HepG2 (cell line): ENCODE results near the gene GDI1. TPM values are rescaled to one million over a fixed set of nuclear protein-coding genes. Genes with fewer than 3 reads are reported as not detected.

ENCODE experiments used
- ATAC-seq: fragments of 200-7000 bp; cut with Tn5 transposase; 3 replicates; pipeline ENCODE4 v1.9.1; 2020; ENCODE audit warnings: mild to moderate bottlenecking, moderate library complexity
- BruUV-seq: library from RNA; stranded (reverse); fragments of 400-500 nt; replicated peaks from 2 replicates; lab custom pipeline; 2021; lab: Mats Ljungman, UMichigan
- CTCF ChIA-PET: fragments of 300-600 bp; formaldehyde crosslinking; extraction: SDS; loops from one replicate; lab custom pipeline; 2021; ENCODE audit warnings: low total read pairs, inconsistent platforms, low intra/inter-chr PET ratio; lab: Yijun Ruan, JAX
- POLR2A ChIA-PET: fragments of 350-600 bp; sonication (Branson Sonifier 250); formaldehyde crosslinking; loops from one replicate; lab custom pipeline; 2020; ENCODE audit warnings: antibody characterized with exemption, inconsistent platforms; lab: Yijun Ruan, JAX
- DNase-seq: peaks from one replicate; pipeline ENCODE4 v3.0.0-alpha.2; 2015; ENCODE audit warnings: low spot score
- FAIRE-seq: peaks from 3 replicates; lab custom pipeline; 2011; peaks lifted over from hg19 to GRCh38; lab: Jason Lieb, UNC
- H2AFZ ChIP-seq: one replicate; pipeline ENCODE4 v1.6.1; 2011; ENCODE audit warnings: low read length, inconsistent platforms
- H3K27ac ChIP-seq: fragments of 300-600 bp; 3 replicates; pipeline ENCODE4 v1.8.0; 2011; ENCODE audit warnings: mixed run types, mild to moderate bottlenecking, mixed read lengths, low read length, inconsistent platforms; ENCODE audit not compliant: insufficient read depth; ENCODE audit errors: extremely low read length
- H3K27me3 ChIP-seq, 2 experiments: fragments of 200-600 bp in 1 of 2; 2 replicates in 1 of 2; 3 replicates in 1 of 2; pipeline versions ENCODE4 v1.6.0 to v1.8.0; 2011; ENCODE audit warnings: low read length in 2 of 2, mild to moderate bottlenecking in 2 of 2, moderate library complexity in 2 of 2, inconsistent platforms in 1 of 2; ENCODE audit not compliant: insufficient read depth in 2 of 2, control insufficient read depth in 1 of 2
- H3K36me3 ChIP-seq, 2 experiments: fragments of 200-600 bp in 1 of 2; replicated peaks in 1 of 2; 2 replicates in 1 of 2; 3 replicates in 1 of 2; pipeline versions ENCODE4 v1.5.1 to v1.8.0; 2011; ENCODE audit warnings: low read length in 2 of 2, inconsistent platforms in 1 of 2; ENCODE audit not compliant: insufficient read depth in 2 of 2, control insufficient read depth in 1 of 2
- H3K4me1 ChIP-seq: 2 replicates; pipeline ENCODE4 v1.5.1; 2012; ENCODE audit warnings: low read length, inconsistent platforms; ENCODE audit not compliant: insufficient read depth
- H3K4me2 ChIP-seq: 2 replicates; pipeline ENCODE4 v1.6.0; 2011; ENCODE audit warnings: low read depth, low read length, inconsistent platforms
- H3K4me3 ChIP-seq, 3 experiments: fragments of 200-600 bp in 1 of 3; sonication (generic), shearing (Covaris generic) in 1 of 3; replicated peaks in 1 of 3; 2 replicates each; pipeline ENCODE4 v1.5.1; 2011 to 2016; ENCODE audit warnings: low read length in 3 of 3, inconsistent platforms in 2 of 3, low read depth in 2 of 3, mild to moderate bottlenecking in 2 of 3, control low read depth in 1 of 3, mixed read lengths in 1 of 3; ENCODE audit not compliant: insufficient read depth in 1 of 3
- H3K79me2 ChIP-seq: one replicate; pipeline ENCODE4 v1.6.1; 2011; ENCODE audit warnings: low read length, inconsistent platforms; ENCODE audit not compliant: insufficient read depth
- H3K9ac ChIP-seq: 2 replicates; pipeline ENCODE4 v1.6.0; 2011; ENCODE audit warnings: mild to moderate bottlenecking, low read depth, low read length, inconsistent platforms; ENCODE audit not compliant: insufficient read depth
- H3K9me3 ChIP-seq: 2 replicates; pipeline ENCODE4 v1.5.1; 2012; ENCODE audit warnings: mild to moderate bottlenecking, low read length
- H4K20me1 ChIP-seq: 2 replicates; pipeline ENCODE4 v1.6.0; 2011; ENCODE audit warnings: inconsistent platforms, mild to moderate bottlenecking, low read length, moderate library complexity; ENCODE audit not compliant: insufficient read depth
- ATF7-NPFF ChIP-seq: sonication (generic); formaldehyde crosslinking; IDR thresholded peaks from 2 replicates; pipeline ENCODE4 v1.8.1; 2023; ENCODE audit warnings: mild to moderate bottlenecking, low read depth, missing genetic modification reagents, moderate library complexity
- IKZF4 ChIP-seq: sonication (generic); formaldehyde crosslinking; IDR thresholded peaks from 2 replicates; pipeline ENCODE4 v1.5.1; 2020; ENCODE audit warnings: borderline replicate concordance, mild to moderate bottlenecking, low read depth, missing genetic modification reagents; ENCODE audit errors: not compliant biosample characterization
- MYPOP ChIP-seq: sonication (generic); formaldehyde crosslinking; IDR thresholded peaks from 2 replicates; pipeline ENCODE4 v1.8.1; 2023; ENCODE audit warnings: mild to moderate bottlenecking, moderate library complexity, missing genetic modification reagents
- NCOA1 ChIP-seq: sonication (generic); formaldehyde crosslinking; IDR thresholded peaks from 2 replicates; pipeline ENCODE4 v1.9.0; 2021; ENCODE audit warnings: missing genetic modification reagents
- POLR2AphosphoS5 ChIP-seq: IDR thresholded peaks from 2 replicates; pipeline ENCODE4 v1.6.1; 2012; ENCODE audit warnings: low read depth, low read length
- PPARG ChIP-seq: conservative IDR thresholded peaks from 2 replicates; pipeline ENCODE4 v1.6.1; 2016; ENCODE audit warnings: missing biosample characterization, missing genetic modification reagents
- ZFP36 ChIP-seq: fragments of 150-350 bp; IDR thresholded peaks from 2 replicates; pipeline ENCODE4 v1.6.1; 2018; ENCODE audit warnings: borderline replicate concordance, low read length, low read depth; ENCODE audit not compliant: partially characterized antibody
- ZNF512 ChIP-seq: sonication (generic); formaldehyde crosslinking; IDR thresholded peaks from 2 replicates; pipeline ENCODE4 v1.4.0; 2020; ENCODE audit warnings: mild to moderate bottlenecking, missing genetic modification reagents
- ZNF577 ChIP-seq: sonication (generic); formaldehyde crosslinking; IDR thresholded peaks from 2 replicates; pipeline ENCODE4 v1.4.0; 2020; ENCODE audit warnings: mild to moderate bottlenecking, low read depth, missing genetic modification reagents, borderline replicate concordance
- ZNF598 ChIP-seq: sonication (generic); formaldehyde crosslinking; IDR thresholded peaks from 2 replicates; pipeline ENCODE4 v1.5.1; 2020; ENCODE audit warnings: mild to moderate bottlenecking, missing genetic modification reagents, borderline replicate concordance
- ZNF646 ChIP-seq: sonication (generic); formaldehyde crosslinking; IDR thresholded peaks from 2 replicates; pipeline ENCODE4 v1.9.0; 2021; ENCODE audit warnings: mild to moderate bottlenecking, missing genetic modification reagents
- ZSCAN20 ChIP-seq: sonication (generic); formaldehyde crosslinking; IDR thresholded peaks from 2 replicates; pipeline ENCODE4 v1.4.0; 2020; ENCODE audit warnings: missing genetic modification reagents, mild to moderate bottlenecking, borderline replicate concordance
- ZZZ3 ChIP-seq: sonication (generic); formaldehyde crosslinking; IDR thresholded peaks from 2 replicates; pipeline ENCODE4 v1.4.0; 2020; ENCODE audit warnings: missing genetic modification reagents, mild to moderate bottlenecking, borderline replicate concordance
- WGBS: methylation state at CpG from one replicate; pipeline ENCODE4 v1.1.6; 2017; ENCODE audit warnings: low lambda C conversion rate; 5-methylcytosine and 5-hydroxymethylcytosine counted together
- in situ Hi-C: cut with HindIII; loops from 2 replicates; pipeline ENCODE4 v1.10.0; 2017; ENCODE audit warnings: low pct_unique_long_range_greater_than_20kb; ENCODE audit not compliant: extremely low pct_ligation_motif_present
- intact Hi-C: fragments of 100-400 bp; cut with micrococcal nuclease; formaldehyde crosslinking; loops from one replicate; pipeline ENCODE4 v1.10.0; 2022; ENCODE audit not compliant: unreplicated experiment
- polyA plus RNA-seq, 8 experiments: library from polyadenylated mRNA; depleted of rRNA in 3 of 8; stranded (reverse) in 7 of 8; unstranded in 1 of 8; fragments of >200 nt; fragmentation: Illumina TruSeq in 4 of 8; extraction: Trizol in 4 of 8; gene quantifications; 2 replicates each; pipeline versions ENCODE4 v1.2.1 to v1.2.3, GENCODE V29; 2011 to 2016; ENCODE audit warnings: low read depth in 4 of 8, missing spikeins in 1 of 8, mixed read lengths in 1 of 8; ENCODE audit not compliant: insufficient read depth in 1 of 8
- total RNA-seq, 5 experiments: library from RNA; depleted of rRNA; stranded (reverse); fragments of >200 nt; fragmentation: Illumina TruSeq; extraction: Trizol; gene quantifications; 2 replicates each; pipeline ENCODE4 v1.2.3, GENCODE V29; 2016; ENCODE audit warnings: low read depth in 1 of 5

Gene GDI1
- total and polyA plus RNA-seq, 2 of the 13 experiments (the other 11 are each of a cell fraction or from before 2014, with no cell fraction given): 17.4 to 105 TPM

- TF ChIP-seq ZSCAN20 (CRISPR knock-in tag) (no peak), ZNF598 (CRISPR knock-in tag) (no peak), ZZZ3 (CRISPR knock-in tag) (no peak), IKZF4 (CRISPR knock-in tag) (no peak)
These were observed 17.1 kb upstream of the GDI1 start (continued) for GRCh38 chrX:154419688-154420401.

- no peaks in the 10 kb centered on the region for H4K20me1 ChIP-seq
- no peaks in the 10 kb centered on the region for H3K4me1 ChIP-seq
- no peaks in the 10 kb centered on the region for H3K9me3 ChIP-seq
- no peak overlapping the region for H3K4me3 ChIP-seq
- H3K9ac ChIP-seq: no peak overlapping the region
- no CpG with 5 or more reads among the region's 10 CpGs for WGBS
- no peaks in the 10 kb centered on the region for H3K79me2 ChIP-seq
- no peaks in the 10 kb centered on the region for H3K36me3 ChIP-seq
- intact Hi-C loops: no loop called here
- CTCF ChIA-PET: no interaction called here
- FAIRE-seq (no peak), ATAC-seq (no peak), DNase-seq (no peak)
- no peak overlapping the region for H2AFZ ChIP-seq
- in situ Hi-C loops: loop anchor here (25.0 kb wide), 1 partner anchor 117 kb away; the partner anchor contains the start of genes G6PD and IKBKG
- H3K27me3 ChIP-seq: no peaks in the 10 kb centered on the region
- H3K4me2 ChIP-seq: no peak overlapping the region
- POLR2A ChIA-PET: interaction anchor here (1.1 to 1.9 kb wide), 3 partner anchors 9 to 23 kb away, joined by 4 to 5 read pairs (median 5); partner anchors contain the start of genes DNASE1L1, RPL10 and TAFAZZIN
- BruUV-seq: no TSS peak
- no peak overlapping the region for H3K27ac ChIP-seq
- no peak for TF ChIP-seq ZFP36
- TF ChIP-seq POLR2AphosphoS5: no peak
- TF ChIP-seq ZNF646 (CRISPR knock-in tag): no peak
- no peak for TF ChIP-seq PPARG
- TF ChIP-seq ZNF512 (CRISPR knock-in tag): no peak
- no peak for TF ChIP-seq ATF7-NPFF (CRISPR knock-in tag)
- TF ChIP-seq MYPOP (CRISPR knock-in tag): no peak
- TF ChIP-seq ZNF577 (CRISPR knock-in tag): no peak
- no peak for TF ChIP-seq NCOA1 (CRISPR knock-in tag)
These were observed 16.6 kb upstream of the GDI1 start for GRCh38 chrX:154420402-154420756.
